Tibial nerve (tissue), 4 donors: ENCODE data around the gene ANXA10.

Experiments used
- EP300 ChIP-seq, 2 donors: sonication (generic); formaldehyde crosslinking; IDR thresholded peaks; one replicate each; pipeline ENCODE4 v1.6.1; 2017; ENCODE audit warnings: antibody characterized with exemption in 2 of 2, mild to moderate bottlenecking in 1 of 2
- POLR2A ChIP-seq, 2 donors: fragments of 450-650 bp; IDR thresholded peaks; one replicate each; pipeline ENCODE4 v1.6.1; 2017; ENCODE audit warnings: antibody characterized with exemption in 2 of 2, mild to moderate bottlenecking in 2 of 2, moderate library complexity in 2 of 2
- TF ChIP-seq, protein P1 (sequence below), 5 experiments: fragments of 200-600 bp in 3 of 5; fragments of 450-650 bp in 2 of 5; sonication (generic) in 3 of 5; IDR thresholded peaks; one replicate each; pipeline ENCODE4 v1.5.1; 2016 to 2019; ENCODE audit warnings: antibody characterized with exemption in 5 of 5, mild to moderate bottlenecking in 3 of 5, moderate library complexity in 2 of 5

DNA sequence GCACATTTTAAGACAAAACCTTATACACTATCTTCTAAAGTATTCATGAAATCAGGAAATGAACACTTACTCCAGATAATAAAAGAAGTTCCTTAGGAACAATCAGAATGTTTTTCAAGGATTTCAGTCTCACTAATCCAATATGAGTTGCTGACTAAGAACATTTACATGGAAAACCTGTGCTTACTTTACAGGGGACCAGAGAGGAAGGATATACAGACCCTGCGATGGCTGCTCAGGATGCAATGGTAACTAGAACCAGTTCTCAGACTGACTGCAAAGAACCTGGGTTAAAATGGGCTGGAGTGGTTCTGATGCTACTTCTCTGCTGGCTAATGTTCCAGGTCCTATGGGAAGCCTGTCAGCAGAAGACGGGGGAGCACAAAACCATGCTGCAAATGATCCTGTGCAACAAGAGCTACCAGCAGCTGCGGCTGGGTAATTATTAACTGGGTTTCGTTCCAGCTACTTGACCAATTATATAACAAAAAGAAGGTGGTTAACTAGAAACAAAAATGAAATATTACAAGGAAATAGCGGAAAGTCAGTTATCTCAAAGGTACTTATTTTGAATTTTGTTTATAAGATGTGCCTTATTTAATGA is 85.3 kb downstream of the ANXA10 start:
- no peak for TF ChIP-seq POLR2A (IDR thresholded peaks at IDR 0.05)
- TF ChIP-seq EP300 (IDR thresholded peaks at IDR 0.05): no peak
- TF ChIP-seq, protein P1, sequence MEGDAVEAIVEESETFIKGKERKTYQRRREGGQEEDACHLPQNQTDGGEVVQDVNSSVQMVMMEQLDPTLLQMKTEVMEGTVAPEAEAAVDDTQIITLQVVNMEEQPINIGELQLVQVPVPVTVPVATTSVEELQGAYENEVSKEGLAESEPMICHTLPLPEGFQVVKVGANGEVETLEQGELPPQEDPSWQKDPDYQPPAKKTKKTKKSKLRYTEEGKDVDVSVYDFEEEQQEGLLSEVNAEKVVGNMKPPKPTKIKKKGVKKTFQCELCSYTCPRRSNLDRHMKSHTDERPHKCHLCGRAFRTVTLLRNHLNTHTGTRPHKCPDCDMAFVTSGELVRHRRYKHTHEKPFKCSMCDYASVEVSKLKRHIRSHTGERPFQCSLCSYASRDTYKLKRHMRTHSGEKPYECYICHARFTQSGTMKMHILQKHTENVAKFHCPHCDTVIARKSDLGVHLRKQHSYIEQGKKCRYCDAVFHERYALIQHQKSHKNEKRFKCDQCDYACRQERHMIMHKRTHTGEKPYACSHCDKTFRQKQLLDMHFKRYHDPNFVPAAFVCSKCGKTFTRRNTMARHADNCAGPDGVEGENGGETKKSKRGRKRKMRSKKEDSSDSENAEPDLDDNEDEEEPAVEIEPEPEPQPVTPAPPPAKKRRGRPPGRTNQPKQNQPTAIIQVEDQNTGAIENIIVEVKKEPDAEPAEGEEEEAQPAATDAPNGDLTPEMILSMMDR (IDR thresholded peaks at IDR 0.05): no peak
